HG03280 (cell line): ENCODE data around the gene DCAF5.

ENCODE experiments used
- ATAC-seq: cut with Tn5 transposase; IDR thresholded peaks from one replicate; pipeline ENCODE4 v1.9.1; 2021; ENCODE audit warnings: mild to moderate bottlenecking, moderate library complexity; ENCODE audit not compliant: unreplicated experiment

DCAF5 gene

GRCh38 chr14:69105326-69105725 lies 47.6 kb downstream of the DCAF5 start:
- ATAC-seq: no peak

DNA sequence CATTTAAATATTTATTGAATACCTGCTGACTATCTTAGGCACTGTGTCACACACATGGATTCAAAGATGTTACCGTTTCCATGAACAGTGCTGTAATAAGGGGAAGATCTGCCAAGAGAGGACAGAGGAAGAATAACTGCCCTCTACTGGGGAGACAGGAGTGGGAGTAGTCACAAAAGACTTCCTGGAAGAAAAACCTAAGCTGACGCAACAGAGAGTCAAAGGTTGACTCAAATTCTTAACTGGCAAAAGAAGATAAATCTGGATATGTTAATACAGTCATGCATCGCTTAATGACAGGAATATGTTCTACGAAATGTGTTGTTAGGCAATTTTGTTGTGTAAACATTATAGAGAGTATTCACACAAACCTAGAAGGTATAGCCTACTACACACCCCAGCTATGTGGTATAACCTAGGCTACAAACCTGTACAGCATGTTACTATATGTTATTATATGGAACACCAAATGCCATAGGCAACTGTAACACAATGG lies 51.5 kb downstream of the DCAF5 start:
- ATAC-seq: no peak

GRCh38 chr14:69097974-69098373 lies 54.9 kb downstream of the DCAF5 start:
- no peak for ATAC-seq

DNA sequence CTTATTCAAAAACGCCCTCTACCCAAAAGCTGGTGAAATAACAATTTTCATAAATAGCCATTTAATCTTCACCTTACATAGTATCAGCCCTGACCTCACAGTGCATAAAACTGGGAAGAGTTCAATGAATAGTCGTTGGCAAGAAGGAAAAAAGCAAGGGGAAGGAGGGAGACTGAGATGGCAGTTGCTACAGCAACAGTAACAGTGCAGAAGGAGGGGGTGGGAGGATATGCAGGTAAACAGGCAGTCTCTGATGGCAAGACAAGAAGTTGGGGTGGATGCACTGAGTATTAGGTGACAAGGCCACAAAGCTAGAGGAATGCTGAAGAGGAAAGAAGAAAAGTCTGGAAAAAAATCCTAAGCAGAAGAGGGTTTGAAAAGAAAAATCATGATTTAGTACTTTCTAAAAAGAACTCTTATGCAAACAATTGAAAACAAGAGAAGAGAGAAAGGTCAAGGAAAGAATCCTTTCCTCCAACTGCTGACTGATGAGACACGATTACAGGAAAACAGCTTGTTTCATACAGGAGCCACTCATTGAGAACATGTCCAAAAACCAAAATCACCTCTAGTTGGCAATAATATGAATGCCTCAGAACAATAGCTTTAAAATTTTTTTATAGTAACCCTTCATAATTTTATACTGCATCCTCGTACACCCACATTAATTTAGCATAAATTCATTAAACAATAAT lies 56.0 kb downstream of the DCAF5 start:
- ATAC-seq: no peak

- no peak for ATAC-seq
Measured at GRCh38 chr14:69096246-69096645, 56.7 kb downstream of the DCAF5 start.

GRCh38 chr14:69094481-69094880 lies 58.4 kb downstream of the DCAF5 start:
- ATAC-seq: no peak

DNA sequence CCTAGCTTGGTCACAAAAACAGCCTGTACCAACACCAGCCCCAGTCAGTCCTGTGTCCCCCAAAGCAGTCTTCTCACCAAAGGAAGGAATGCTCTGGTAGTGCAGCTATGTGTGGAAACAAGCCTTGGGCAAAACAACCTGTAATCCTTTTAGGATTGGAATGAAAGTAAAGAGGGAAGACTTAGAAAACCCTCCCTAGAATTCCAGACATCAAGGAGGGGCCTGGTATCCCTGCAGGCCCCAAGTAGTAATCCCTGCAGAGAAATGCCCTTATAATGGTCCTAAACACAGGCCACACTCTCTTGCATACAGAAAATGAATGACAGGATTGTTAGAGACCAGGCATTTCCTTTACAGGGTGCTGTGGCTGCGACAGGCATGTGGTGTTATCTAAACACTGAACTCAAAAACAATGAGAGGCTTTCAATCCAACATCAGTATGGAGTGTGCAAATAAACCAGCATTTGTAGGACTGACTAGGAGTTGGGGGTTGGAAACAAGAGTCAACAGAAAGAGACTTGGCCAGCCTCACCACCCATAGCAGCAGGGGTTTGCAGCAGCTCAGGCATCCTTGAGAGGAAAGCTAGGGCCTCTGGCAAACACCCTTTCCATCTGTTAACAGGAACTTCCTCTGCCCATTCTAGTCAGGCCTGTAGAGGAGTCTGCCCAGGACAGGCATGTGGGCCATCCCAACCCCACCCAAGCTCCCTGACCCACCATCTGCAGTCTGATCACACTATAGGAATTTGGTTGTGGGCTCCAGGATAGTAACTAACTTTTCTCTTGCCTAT lies 59.1 kb downstream of the DCAF5 start:
- no peak for ATAC-seq

- no peak for ATAC-seq
Measured at GRCh38 chr14:69092840-69093422, 60.0 kb downstream of the DCAF5 start.

DNA sequence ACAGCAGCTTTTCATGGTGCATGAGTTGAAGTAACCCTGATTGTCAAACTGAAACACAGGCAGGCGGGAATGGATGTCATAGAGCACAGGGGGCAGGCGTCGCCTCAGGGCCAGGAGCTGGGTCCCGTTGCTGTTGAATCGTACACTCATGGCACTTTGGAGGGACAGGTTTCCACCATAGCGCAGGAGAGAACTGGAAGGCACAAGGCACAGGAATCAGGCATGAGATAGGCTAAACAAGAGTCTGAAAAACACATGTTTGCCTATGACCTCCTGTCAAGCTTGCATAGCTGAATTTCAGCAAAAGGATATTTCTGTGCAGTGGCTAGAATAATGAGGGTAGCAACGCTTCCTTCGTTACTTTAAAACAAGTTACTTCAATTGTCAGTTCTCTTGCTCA lies 61.2 kb downstream of the DCAF5 start:
- no peak for ATAC-seq

- no peak for ATAC-seq
Measured at GRCh38 chr14:69091006-69091405, 61.9 kb downstream of the DCAF5 start.

DNA sequence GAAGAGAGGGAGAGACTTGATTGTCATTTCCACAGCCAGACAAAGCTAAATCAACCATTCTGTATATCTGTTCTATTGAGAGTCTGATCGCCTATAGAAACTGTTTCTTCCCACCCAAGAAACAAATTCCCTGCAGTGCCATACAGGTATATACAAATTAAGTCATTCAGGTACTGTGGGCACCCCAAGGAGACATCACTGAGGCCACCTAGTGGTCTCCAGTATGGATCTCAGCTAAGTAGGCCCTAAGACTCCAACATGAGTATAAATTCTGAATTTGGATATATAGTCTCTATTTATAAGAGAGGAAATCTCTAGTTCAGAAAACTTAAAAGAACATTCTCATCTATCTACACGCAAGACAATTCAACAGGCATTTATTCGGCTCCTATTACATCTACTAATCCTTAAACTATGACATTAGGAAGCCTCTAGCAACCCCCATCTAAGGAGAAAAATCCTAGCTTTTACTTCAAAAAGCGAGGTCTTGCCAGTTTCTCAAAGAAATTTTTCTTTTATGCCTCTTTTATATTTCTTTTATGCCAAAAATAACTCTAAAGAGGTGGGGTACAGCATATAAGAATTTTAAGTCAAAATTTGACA lies 62.6 kb downstream of the DCAF5 start:
- ATAC-seq: no peak

DNA sequence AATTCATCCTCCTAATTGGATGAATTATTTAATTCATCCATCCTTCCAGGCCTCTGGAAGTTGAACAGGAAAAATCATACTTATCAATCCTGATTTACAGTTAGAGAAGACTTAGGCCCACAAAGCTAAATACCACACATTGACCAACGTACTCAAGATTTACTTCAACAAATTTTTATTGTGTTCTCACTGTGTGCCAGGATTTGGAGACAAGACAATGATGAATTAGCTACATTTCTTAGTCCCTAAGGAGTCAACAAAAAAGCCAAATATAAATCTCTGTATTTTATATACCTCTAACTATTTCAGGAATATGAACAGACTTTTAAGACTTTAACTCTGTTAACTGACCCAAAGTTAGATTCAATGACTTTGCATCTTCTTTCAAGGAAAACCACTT lies 63.9 kb downstream of the DCAF5 start:
- ATAC-seq: no peak

DNA sequence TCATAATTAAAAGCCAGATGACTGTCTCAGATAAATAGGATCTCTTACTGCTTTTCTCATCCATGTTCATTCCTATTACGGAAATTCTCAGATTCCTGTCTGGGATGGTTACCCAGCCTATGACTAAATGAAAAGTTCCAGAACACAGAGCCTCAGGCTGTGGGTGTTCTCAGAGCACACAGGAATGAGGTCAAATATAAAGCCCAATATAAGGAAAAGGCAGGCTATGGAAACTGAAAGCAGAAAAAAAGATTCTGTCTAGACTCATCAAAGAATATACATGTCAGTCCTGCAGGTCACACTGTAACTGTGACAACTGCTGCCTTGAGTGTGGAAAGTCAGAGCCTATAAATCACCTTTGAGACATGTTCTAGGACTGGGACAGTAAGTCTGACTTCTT lies 64.3 kb downstream of the DCAF5 start:
- no peak for ATAC-seq

DNA sequence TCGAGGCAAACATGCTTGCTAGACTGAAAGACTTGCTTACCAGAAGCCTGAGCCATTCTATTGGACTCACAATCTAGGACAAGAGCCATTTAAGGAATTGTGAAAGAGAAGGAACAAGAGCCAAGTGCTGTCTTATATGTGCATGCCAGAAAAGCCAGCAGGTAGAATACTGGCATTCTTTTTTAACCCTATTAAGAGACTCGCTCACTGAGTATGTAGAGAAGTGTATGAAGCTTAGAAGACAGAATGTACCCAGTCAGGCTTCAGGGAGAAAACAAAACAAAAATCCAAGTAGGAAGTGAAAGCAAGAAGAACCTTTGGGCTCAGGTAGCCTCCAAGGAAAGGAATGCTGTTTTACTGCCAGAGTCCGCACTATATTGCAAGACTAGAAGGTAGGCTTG lies 65.9 kb downstream of the DCAF5 start:
- no peak for ATAC-seq

GRCh38 chr14:69086537-69086936 lies 66.4 kb downstream of the DCAF5 start:
- no peak for ATAC-seq

DNA sequence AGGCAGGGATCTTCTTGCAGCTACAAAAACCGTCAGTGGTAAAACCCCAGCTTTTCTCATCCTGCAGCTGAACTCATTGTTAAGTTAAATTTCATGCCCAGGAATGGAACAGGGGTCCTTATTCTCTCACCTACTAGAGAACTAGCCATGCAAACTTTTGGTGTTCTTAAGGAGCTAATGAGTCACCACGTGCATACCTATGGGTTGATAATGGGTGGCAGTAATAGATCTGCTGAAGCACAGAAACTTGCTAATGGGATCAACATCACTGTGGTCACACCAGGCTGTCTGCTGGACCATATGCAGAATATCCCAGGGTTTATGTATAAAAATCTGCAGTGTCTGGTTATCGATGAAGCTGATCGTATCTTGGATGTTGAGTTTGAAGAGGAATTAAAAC lies 68.9 kb downstream of the DCAF5 start:
- no peak for ATAC-seq

- ATAC-seq: no peak
Measured at GRCh38 chr14:69083181-69083580, 69.7 kb downstream of the DCAF5 start.

- no peak for ATAC-seq
Measured at GRCh38 chr14:69081271-69081670, 71.6 kb downstream of the DCAF5 start.

DNA sequence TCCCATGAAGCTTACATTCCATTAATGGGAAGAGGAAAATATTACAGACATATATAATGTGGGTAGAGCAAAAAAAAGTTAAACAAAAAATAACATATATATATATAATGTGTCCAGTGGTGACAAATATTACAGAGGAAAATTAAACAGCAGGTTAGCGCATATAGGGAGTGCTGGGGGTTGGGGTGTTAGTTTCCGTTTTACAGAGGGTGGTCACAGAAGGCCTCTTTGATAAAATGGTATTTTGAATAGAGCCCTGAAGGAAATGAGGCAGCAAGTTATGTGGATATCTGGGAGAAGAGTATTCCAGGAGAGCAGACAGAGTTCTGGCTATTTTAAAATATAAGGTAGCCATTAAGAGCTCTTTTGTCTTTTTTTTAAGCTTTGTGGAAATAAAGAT lies 73.2 kb downstream of the DCAF5 start:
- no peak for ATAC-seq

- no peak for ATAC-seq
Measured at GRCh38 chr14:69079188-69079742, 73.7 kb downstream of the DCAF5 start.

DNA sequence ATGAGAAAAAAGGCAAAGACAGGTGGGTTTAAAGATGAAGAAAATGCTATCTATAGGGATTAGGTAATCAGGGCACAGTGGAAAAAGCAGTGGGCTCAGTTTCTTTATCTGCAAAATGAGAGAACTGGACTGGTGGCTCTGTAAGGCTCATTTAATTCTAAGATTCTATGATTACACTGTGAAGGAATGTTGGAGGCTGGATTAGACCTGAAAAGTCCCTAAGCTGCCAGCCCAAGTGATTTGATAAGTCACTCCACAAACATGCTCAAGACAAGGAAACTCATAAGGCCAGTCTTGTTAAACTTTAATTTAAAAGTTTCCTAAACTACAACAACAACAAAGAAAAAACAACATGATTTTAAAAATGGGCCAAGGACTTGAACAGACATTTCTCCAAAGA lies 75.1 kb downstream of the DCAF5 start:
- no peak for ATAC-seq
